Measurements from ENCODE around the gene SLC9A3.

The SLC9A3 gene

DNA sequence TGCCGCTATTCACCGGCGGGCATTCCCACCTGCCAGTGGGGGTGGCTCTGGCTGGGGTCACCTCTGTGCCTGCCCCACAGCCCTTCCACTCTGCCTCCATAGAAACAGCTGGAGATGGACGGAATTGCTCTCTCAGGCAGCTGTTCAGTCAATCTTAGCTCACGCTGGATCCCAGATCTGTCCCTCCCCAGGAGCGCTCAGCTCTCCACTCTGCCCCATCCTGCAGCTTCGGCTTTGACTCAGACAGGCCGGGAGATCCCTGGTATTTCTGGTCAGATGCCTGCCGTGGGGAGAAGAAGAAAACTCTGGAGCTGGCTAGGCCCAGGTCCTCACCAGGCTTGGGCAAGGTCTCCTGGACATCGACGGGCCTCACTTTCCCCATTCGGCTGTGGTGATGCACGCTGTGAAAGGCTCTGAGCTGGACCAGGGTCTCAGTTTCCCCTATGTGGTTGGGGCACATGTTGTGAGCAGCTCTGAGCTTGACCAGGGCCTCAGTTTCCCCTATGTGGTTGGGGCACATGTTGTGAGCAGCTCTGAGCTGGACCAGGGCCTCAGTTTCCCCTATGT, 7.6 kb upstream of the SLC9A3 start:
- TF ChIP-seq, protein P1, sequence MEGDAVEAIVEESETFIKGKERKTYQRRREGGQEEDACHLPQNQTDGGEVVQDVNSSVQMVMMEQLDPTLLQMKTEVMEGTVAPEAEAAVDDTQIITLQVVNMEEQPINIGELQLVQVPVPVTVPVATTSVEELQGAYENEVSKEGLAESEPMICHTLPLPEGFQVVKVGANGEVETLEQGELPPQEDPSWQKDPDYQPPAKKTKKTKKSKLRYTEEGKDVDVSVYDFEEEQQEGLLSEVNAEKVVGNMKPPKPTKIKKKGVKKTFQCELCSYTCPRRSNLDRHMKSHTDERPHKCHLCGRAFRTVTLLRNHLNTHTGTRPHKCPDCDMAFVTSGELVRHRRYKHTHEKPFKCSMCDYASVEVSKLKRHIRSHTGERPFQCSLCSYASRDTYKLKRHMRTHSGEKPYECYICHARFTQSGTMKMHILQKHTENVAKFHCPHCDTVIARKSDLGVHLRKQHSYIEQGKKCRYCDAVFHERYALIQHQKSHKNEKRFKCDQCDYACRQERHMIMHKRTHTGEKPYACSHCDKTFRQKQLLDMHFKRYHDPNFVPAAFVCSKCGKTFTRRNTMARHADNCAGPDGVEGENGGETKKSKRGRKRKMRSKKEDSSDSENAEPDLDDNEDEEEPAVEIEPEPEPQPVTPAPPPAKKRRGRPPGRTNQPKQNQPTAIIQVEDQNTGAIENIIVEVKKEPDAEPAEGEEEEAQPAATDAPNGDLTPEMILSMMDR (IDR thresholded peaks at IDR 0.05; ENCODE audit: extremely low read depth, insufficient read depth, missing control alignments), result no peak
- no peak for DNase-seq (ENCODE audit: low spot score)
- in situ Hi-C loops (cut with MboI; ENCODE audit: low pct_unique_long_range_greater_than_20kb, low sequenced_read_pairs, unreplicated experiment), result no loop called here

DNA sequence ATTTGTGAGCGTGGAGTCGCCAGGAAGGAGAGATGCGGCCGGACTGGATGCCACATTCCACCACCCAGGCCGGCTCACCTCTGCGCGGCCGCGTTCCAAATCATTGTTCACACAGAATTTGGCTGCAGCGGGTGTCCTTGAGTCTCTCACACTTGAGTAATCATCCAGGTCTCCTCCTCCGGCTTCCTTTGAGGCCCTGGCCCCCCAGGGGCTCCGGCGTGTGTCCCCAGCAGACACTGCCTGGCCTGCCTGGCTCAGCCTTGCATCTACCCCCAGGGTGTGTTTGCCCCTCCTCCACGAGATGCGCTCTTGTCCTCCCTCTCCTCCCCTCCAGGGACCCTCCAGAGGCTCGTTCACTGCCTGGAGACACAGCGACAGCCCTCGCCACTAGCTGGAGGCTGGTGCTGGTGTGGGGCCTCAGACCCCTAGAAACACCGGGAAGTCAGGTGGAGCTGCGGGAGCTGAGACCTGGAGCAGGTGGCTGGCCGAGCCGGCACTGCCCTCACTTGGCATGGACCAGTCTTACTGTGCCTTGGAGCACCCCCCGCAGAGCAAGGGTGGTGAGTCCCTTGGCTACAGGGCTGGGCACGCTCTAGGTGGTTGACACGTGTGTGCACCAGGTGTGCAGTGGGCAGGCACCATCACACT, 7.0 kb upstream of the SLC9A3 start:
- TF ChIP-seq, protein P1 (IDR thresholded peaks at IDR 0.05; ENCODE audit: extremely low read depth, insufficient read depth, missing control alignments), result no peak
- no peak for DNase-seq (ENCODE audit: low spot score)
- in situ Hi-C loops (cut with MboI; ENCODE audit: low pct_unique_long_range_greater_than_20kb, low sequenced_read_pairs, unreplicated experiment), result no loop called here

DNA sequence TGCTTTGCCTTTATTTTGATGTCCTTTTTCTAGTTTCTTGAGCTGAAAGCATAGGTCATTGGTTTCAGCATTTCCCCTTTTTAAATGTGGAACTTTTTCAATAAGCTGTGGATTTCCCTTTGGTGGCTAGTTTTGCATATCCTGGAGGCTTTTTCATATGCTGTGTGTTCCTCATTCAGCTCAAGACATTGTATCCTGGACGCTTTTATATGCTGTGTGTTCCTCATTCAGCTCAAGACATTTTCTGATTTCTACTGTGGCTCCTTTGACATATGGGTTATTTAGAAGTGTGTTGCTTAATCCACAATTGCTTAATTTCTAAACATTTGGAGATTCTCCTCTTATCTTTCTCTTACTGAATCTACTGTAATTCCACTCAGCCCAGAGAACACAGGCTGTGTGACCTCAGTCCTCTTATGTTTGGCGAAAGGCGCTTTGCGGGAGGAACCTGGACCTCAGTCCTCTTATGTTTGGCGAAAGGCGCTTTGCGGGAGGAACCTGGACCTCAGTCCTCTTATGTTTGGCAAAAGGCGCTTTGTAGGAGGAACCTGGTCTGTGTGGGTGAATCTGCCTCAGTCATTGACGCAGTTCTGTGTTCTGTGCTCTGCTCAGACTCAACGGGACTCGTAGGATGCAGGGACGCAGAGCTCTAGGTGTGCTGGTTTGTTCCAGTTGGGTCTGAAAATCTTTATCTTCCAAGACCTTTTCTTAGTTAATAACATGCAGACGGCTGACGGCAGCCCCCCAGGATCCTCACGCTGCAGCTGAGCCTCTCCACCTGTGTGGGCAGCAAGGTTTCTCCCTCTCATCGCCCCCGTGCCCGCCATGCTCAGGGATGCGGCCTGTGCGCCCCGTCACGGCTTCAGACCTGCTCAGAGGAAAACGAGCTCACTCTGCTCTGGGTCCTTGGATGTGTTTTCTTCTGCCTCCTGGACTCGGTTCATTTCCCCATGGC, 6.0 kb upstream of the SLC9A3 start:
- DNase-seq (ENCODE audit: low spot score), result no peak
- TF ChIP-seq, protein P1 (IDR thresholded peaks at IDR 0.05; ENCODE audit: extremely low read depth, insufficient read depth, missing control alignments), result no peak
- in situ Hi-C loops (cut with MboI; ENCODE audit: low pct_unique_long_range_greater_than_20kb, low sequenced_read_pairs, unreplicated experiment), result no loop called here

DNA sequence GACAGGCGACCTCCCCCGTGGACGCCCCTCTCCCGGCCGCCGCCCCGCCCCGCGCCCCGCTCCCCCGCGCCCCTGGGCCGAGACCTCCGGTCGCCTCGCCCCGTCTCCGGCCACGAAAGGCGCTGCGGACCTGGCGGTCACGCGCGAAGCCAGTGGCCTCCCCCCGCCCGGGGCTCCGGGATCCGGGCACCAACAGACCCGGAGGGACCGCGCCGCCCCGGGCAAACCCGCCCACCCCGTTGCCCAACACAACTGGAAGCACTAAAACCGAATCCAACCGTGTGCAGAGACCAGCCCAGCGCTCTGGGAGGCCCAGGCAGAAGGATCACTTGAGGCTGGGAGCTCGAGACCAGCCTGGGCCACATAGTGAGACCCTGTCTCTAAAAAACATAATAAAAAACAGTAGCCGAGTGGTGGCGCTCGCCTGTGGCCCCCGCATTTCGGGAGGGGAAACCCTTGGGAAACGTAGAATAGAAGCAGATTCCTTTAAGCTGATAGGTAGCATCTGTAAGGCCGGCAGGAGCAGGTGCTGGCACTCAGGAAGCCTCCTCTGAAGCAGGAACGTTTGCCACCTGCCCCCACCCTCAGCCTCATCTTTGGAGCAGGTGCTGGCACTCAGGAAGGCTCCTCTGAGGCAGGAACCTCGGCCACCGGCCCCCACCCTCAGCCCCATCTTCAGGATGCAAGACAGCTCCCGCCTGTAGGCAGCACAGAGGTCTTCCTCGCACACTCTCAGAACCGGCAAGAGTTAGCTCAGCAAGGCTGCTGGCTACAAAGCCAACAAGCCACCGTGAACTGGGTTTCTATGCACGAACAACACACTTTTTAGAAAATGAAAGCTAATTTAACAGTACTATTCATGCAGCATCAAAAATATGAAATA, 4.6 kb upstream of the SLC9A3 start:
- no peak for DNase-seq (ENCODE audit: low spot score)
- in situ Hi-C loops (cut with MboI; ENCODE audit: low pct_unique_long_range_greater_than_20kb, low sequenced_read_pairs, unreplicated experiment), result no loop called here

DNA sequence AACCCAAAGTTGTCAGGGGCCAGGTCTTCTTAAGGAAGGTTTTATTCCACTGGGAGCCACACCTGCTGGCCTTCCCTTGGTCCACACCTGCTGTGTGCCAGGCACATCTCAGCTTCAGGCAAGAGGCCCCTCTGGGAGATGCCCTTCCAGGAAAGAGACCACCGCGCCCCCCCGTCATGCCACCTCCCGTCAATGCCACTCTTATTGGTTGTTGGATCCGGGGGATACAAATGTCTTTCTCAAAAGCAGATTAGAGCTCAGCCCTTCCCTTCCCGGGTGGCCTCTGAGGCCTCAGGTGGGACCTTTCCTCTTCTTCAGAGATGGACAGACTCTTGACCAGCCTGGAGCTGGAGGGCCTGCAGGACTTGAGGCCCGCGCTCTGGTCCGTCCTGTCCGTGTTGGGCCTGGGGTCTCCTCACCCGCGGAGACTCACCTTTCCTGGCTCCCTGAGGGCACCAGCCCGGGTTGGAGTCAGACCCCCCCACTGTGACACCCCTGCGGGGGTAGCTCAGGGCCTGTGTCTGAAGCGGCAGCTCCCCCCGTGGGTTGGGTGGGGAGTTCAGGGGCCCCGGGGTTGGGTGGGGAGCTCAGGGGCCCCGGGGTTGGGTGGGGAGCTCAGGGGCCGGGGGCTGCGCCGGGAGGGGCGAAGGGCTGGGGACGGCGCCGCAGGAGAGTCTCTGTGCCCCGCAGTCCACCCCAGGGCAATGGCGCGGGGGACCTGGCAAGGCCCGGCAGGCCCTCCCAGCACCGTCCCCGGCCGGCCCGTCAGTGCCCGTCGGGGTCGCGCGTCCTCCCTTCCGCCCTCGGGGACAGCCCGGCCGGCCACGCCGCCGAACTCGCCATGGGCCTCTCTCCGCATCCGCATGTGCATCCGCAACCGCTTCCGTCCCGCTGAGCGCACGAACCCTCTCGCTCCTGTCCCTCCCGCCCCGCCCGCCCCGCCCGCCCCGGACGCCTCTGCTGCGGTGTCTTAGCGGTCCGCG, 3.7 kb upstream of the SLC9A3 start:
- in situ Hi-C loops (cut with MboI; ENCODE audit: low pct_unique_long_range_greater_than_20kb, low sequenced_read_pairs, unreplicated experiment), result no loop called here
- peak; percentile 71 for DNase-seq (ENCODE audit: low spot score)
- TF ChIP-seq, protein P1 (IDR thresholded peaks at IDR 0.05; ENCODE audit: extremely low read depth, insufficient read depth, missing control alignments), result no peak

More for the DNA sequence above, 4.6 kb upstream of the SLC9A3 start:
- TF ChIP-seq, protein P1 (IDR thresholded peaks at IDR 0.05; ENCODE audit: extremely low read depth, insufficient read depth, missing control alignments), result no peak

All from GM13977 (cell line).